ENCODE data around the gene TXNL4A. TPM values are rescaled to one million over a fixed set of nuclear protein-coding genes. Genes with fewer than 3 reads are reported as not detected.
A peak's percentile ranks its signal among the peaks of the same experiment; 100 is the strongest.

Gene TXNL4A
- total RNA-seq, 2 donors from 2014 or later = 117 to 138 TPM

GRCh38 chr18:79983253-79983652 is 5.1 kb downstream of the TXNL4A start:
- Histone ChIP-seq H3K4me3 (ENCODE audit: low read length) (no peak overlapping the region), H3K9me3 (ENCODE audit: control insufficient read depth, low read length) (no peaks in the 10 kb centered on the region), H3K27me3 (ENCODE audit: control insufficient read depth, insufficient read depth, low read length, poor library complexity, severe bottlenecking) (no peaks in the 10 kb centered on the region), H3K36me3 (ENCODE audit: control insufficient read depth, insufficient read depth, low read length) (peaks cover 44% of the 10 kb centered on the region), H3K27ac (ENCODE audit: low read depth, low read length) (no peak overlapping the region), H3K4me1 (ENCODE audit: control insufficient read depth, insufficient read depth, low read length) (no peaks in the 10 kb centered on the region), H3K9ac (ENCODE audit: extremely low read depth, low read length, poor library complexity, severe bottlenecking) (no peak overlapping the region)
- Mint-ChIP-seq H3K9me3 (no peaks in the 10 kb centered on the region), H3K4me3 (no peak overlapping the region), H3K27me3 (ENCODE audit: insufficient read depth) (no peaks in the 10 kb centered on the region), H3K36me3 (ENCODE audit: low read depth) (peaks cover 39% of the 10 kb centered on the region), H3K27ac (no peak overlapping the region), H3K4me1 (peaks cover 13% of the 10 kb centered on the region)
- TF ChIP-seq, protein P1, sequence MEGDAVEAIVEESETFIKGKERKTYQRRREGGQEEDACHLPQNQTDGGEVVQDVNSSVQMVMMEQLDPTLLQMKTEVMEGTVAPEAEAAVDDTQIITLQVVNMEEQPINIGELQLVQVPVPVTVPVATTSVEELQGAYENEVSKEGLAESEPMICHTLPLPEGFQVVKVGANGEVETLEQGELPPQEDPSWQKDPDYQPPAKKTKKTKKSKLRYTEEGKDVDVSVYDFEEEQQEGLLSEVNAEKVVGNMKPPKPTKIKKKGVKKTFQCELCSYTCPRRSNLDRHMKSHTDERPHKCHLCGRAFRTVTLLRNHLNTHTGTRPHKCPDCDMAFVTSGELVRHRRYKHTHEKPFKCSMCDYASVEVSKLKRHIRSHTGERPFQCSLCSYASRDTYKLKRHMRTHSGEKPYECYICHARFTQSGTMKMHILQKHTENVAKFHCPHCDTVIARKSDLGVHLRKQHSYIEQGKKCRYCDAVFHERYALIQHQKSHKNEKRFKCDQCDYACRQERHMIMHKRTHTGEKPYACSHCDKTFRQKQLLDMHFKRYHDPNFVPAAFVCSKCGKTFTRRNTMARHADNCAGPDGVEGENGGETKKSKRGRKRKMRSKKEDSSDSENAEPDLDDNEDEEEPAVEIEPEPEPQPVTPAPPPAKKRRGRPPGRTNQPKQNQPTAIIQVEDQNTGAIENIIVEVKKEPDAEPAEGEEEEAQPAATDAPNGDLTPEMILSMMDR (conservative IDR thresholded peaks at IDR 0.05) = no peak
- 89 to 94% methylated on average over 4 of the region's 4 CpGs for WGBS, 2 experiments (ENCODE audit: insufficient coverage in 1 of 2, insufficient read length in 1 of 2)
- DNase-seq = no peak

DNA sequence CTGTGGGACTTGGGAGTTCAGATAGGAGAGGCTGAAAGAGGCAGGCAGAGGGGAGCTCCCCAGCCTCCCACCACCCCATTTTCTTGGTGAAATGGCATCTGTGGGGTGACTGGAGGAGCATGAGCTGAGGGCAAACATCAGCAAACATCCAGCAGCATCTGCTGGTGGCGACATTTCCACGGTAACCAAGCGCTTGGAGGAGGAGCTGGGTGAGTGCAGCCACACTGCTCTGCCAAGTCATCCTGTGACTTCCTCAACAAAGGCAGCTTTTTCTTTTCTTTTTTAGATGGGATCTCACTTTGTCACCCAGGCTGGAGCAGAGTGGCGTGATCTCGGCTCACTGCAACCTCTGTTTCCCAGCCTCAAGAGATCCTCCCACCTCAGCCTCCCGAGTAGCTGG is 5.6 kb downstream of the TXNL4A start:
- TF ChIP-seq, protein P1 (conservative IDR thresholded peaks at IDR 0.05) = no peak
- H3K27me3 Mint-ChIP-seq (ENCODE audit: insufficient read depth) = no peaks in the 10 kb centered on the region
- peaks cover 47% of the 10 kb centered on the region for H3K36me3 ChIP-seq (ENCODE audit: control insufficient read depth, insufficient read depth, low read length)
- no peaks in the 10 kb centered on the region for H3K9me3 Mint-ChIP-seq
- H3K4me3 ChIP-seq (ENCODE audit: low read length) = no peak overlapping the region
- 95% methylated on average over 3 to 6 of the region's 6 CpGs for WGBS, 2 experiments (ENCODE audit: insufficient coverage in 1 of 2, insufficient read length in 1 of 2)
- H3K9me3 ChIP-seq (ENCODE audit: control insufficient read depth, low read length) = no peaks in the 10 kb centered on the region
- H3K4me3 Mint-ChIP-seq = no peak overlapping the region
- peaks cover 43% of the 10 kb centered on the region for H3K36me3 Mint-ChIP-seq (ENCODE audit: low read depth)
- no peak for DNase-seq
- H3K4me1 Mint-ChIP-seq = peaks cover 13% of the 10 kb centered on the region
- H3K27me3 ChIP-seq (ENCODE audit: control insufficient read depth, insufficient read depth, low read length, poor library complexity, severe bottlenecking) = no peaks in the 10 kb centered on the region
- H3K9ac ChIP-seq (ENCODE audit: extremely low read depth, low read length, poor library complexity, severe bottlenecking) = no peak overlapping the region
- no peaks in the 10 kb centered on the region for H3K4me1 ChIP-seq (ENCODE audit: control insufficient read depth, insufficient read depth, low read length)
- H3K27ac Mint-ChIP-seq = peak overlapping the region; percentile 35
- no peak overlapping the region for H3K27ac ChIP-seq (ENCODE audit: low read depth, low read length)

- H3K27me3 Mint-ChIP-seq (ENCODE audit: insufficient read depth) = no peaks in the 10 kb centered on the region
- no peak overlapping the region for H3K4me3 ChIP-seq (ENCODE audit: low read length)
- no peak overlapping the region for H3K9ac ChIP-seq (ENCODE audit: extremely low read depth, low read length, poor library complexity, severe bottlenecking)
- no peak overlapping the region for H3K27ac ChIP-seq (ENCODE audit: low read depth, low read length)
- H3K4me3 Mint-ChIP-seq = no peak overlapping the region
- peaks cover 49% of the 10 kb centered on the region for H3K36me3 Mint-ChIP-seq (ENCODE audit: low read depth)
- WGBS, 2 experiments (ENCODE audit: insufficient coverage in 1 of 2, insufficient read length in 1 of 2) = 93 to 94% methylated on average over 13 of the region's 13 CpGs
- peak overlapping the region; percentile 64 for H3K27ac Mint-ChIP-seq
- no peak for DNase-seq
- H3K27me3 ChIP-seq (ENCODE audit: control insufficient read depth, insufficient read depth, low read length, poor library complexity, severe bottlenecking) = no peaks in the 10 kb centered on the region
- TF ChIP-seq, protein P1 (conservative IDR thresholded peaks at IDR 0.05) = no peak
- H3K9me3 ChIP-seq (ENCODE audit: control insufficient read depth, low read length) = no peaks in the 10 kb centered on the region
- no peaks in the 10 kb centered on the region for H3K4me1 Mint-ChIP-seq
- H3K36me3 ChIP-seq (ENCODE audit: control insufficient read depth, insufficient read depth, low read length) = peaks cover 56% of the 10 kb centered on the region
- H3K4me1 ChIP-seq (ENCODE audit: control insufficient read depth, insufficient read depth, low read length) = no peaks in the 10 kb centered on the region
- no peaks in the 10 kb centered on the region for H3K9me3 Mint-ChIP-seq
These were observed 7.8 kb downstream of the TXNL4A start for GRCh38 chr18:79980585-79980984.
